ENCODE results near the gene CSNK1D. TPM values are rescaled to one million over a fixed set of nuclear protein-coding genes. Genes with fewer than 3 reads are reported as not detected.
"Not testable (repeated sequence)": the region's sequence is repeated elsewhere in the genome, so short reads cannot be mapped to it uniquely, and the experiment has no call there.

Gene CSNK1D
- total RNA-seq, 1 donor from 2014 or later = 80.9 TPM

DNA sequence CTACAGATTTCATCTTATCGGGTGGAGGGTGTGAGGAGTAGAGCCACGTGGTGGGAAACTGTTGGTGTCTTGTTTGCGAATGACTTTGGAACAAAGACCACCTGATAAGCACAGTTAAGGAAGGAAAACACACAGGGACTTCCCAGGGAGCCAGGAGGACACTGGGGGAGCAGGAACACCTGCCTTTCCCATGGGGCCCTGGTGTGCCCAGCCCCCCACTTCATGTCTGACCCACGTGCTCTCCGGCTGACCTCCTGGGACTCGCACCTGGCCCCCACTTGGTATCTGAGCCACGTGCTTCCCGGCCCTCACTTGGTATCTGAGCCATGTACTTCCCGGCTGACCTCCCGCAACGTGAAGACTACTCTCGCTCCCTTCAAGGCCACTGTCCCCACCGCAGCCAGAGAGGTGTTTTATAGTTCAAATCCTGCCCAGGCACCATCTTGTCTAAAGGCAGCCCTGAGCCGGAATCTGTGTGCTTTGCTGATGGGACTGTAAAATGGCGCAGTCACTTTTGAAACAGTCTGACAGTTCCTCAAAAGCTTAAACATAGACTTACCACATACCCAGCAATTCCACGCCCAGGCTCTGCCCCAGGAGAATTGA, 5.4 kb upstream of the CSNK1D start:
- intact Hi-C loops (cut with DNase I) = no loop called here
- DNase-seq (ENCODE audit: low spot score) = no peak

DNA sequence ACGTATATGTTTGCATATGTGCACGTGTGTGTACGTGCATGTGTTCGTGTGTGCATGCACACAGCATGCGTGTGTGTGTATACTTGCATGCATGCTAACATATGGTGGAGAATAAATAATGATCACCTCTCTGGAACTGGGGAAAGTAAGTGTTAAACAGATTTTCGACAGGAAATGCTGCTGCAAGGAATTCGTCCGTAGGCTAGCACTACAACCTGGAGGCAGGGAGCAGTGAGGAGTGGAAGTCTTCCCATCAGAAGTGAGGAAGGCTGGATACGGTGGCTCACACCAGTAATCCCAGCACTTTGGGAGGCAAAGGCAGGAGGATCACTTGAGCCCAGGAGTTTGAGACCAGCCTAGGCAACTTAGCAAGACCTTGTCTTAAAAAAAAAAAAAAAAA, 4.8 kb upstream of the CSNK1D start:
- no peak for DNase-seq (ENCODE audit: low spot score)
- intact Hi-C loops (cut with DNase I) = no loop called here

DNA sequence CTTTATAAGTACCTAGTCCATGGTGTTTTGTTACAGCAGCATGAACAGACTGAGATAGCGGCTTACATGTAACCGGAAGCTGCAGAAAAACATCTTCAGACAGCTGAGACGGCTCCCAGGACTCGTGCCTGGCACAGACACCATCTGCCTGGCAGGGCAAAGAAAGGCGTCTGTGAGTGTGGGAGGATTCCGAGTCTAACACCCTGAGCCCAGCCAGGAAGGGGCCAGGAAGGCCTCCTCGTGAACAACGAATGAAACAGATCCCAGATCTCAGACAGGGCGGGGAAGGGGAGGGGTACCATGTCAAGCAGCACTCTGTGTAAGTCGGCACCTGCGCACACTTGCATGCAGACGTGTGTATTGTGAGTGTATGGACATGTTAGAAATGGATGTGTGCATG, 4.4 kb upstream of the CSNK1D start:
- intact Hi-C loops (cut with DNase I) = no loop called here
- no peak for DNase-seq (ENCODE audit: low spot score)

DNA sequence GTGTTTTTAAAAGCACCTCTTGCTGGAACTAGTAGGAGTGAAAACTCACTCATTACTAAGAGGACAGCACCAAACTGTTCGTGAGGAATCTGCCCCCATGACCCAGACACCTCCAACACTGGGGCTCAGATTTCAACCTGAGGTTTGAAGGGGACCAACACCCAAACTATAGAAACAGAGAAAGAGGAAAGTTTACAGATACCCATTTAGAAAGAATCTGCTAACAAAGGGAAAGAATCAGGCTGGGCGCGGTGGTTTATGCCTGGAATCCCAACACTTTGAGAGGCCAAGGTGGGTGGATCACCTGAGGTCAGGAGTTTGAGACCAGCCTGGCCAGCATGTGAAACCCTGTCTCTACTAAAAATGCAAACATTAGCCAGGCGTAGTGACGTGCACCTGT, 3.4 kb upstream of the CSNK1D start:
- intact Hi-C loops (cut with DNase I) = no loop called here
- no peak for DNase-seq (ENCODE audit: low spot score)

DNA sequence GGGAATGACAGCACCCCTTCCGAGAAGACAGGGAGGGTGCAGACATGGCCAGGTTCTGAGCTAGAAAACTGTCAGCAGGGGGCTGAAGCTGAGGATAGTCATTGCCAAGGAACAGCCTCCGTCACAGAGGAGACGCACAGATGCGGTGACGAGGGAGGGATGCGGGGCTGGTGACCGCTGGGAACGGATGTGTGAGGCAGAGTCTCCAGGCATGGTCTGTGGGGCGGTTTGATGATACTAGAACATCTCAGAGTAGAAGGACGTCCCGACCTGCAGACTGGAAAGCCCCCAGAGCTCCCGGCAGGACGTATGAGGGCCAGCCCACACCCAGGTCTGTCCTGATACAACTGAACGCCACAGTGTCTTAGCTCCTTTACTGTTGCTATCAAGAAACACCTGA, 1.8 kb upstream of the CSNK1D start:
- intact Hi-C loops (cut with DNase I) = loop anchor here (1.0 to 2.0 kb wide), 2 partner anchors 9 to 17 kb away; no protein-coding TSS in a partner anchor
- DNase-seq (ENCODE audit: low spot score) = no peak

DNA sequence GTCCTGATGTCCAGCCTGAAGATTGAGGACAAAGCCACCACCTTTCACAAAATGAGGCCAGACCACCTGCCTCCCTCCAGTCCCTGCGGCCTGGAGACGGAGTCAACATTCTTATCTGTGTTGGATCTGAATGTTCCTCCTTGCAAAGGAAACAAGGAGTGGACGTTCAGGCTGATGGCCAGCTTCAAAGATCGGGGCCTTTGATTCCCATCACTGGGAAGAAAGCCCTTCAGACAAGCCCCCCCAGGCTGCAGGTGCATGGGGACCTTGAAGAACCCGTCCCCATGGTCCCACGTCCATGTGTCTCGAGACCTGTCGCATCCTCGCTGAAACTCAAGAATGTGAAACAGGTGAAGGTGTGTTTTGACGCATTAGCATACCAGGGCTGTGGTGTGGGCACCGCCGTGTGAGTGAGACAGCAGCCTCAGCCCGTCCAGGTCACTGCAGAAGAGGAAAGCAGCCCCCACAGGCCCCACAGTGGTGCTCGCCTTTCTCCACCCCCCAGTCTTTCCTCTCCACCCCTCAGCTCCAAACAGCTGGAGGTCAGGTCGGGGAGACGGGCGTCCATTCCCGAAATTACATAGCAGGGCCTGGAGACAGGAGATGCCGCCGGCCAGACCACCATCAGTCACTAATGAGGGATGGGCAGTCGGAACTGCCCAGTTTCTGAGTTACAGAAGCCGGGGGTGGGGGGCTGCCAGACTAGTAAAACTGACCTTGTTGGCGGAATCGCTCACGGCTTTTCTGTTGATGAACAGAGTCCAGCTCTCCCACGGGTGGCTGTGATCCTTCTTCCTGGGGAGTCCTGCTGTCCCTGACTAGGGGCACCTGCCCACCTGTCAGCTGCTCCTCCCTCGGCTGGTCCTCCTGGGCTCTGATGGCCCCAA, 877 bp upstream of the CSNK1D start:
- DNase-seq (ENCODE audit: low spot score) = no peak
- intact Hi-C loops (cut with DNase I) = loop anchor here (1.0 to 5.0 kb wide), 3 partner anchors 8 to 37 kb away; no protein-coding TSS in a partner anchor

DNA sequence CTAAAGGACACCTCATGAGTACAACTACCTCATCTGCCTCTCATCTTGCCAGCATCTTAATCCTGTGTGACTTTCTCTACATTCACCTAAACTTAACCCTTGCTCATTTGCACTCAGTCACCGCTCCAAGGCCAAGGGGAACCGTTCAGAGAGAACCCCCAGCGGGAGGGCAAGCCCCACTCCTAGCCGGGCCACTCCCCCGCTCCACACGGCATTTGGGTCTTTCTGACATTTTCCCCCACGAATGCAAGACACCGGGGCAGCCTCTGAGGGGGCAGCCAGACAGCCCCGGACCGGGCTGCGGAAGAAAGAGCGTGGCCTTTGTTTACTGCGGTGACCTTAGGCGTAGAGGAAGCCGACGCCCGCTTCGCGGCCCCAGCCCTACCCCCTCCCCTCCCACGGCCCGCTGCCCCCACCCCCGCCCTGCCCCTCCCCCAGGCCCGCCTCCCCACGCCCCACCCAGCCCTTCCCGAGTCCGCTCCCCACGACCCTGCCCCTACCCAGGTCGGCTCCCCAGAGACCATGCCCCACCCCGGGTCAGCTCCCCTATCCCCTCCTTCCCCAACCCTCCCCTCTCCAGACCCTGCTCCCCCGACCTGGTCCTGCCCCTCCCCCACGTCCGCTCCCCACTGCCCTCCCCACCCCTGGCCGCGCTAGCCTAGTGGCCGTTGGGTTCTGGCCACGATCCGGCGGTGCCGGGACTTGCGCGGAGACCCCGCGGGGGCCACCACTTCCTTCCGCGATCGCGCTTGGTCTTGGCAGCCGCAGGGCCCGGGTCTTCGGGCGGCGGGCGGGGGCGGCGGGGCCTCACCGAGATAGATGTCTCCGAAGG, 789 bp downstream of the CSNK1D start:
- intact Hi-C loops (cut with DNase I) = loop anchor here (5.0 kb wide), 1 partner anchor 35 kb away; no protein-coding TSS in a partner anchor

DNA sequence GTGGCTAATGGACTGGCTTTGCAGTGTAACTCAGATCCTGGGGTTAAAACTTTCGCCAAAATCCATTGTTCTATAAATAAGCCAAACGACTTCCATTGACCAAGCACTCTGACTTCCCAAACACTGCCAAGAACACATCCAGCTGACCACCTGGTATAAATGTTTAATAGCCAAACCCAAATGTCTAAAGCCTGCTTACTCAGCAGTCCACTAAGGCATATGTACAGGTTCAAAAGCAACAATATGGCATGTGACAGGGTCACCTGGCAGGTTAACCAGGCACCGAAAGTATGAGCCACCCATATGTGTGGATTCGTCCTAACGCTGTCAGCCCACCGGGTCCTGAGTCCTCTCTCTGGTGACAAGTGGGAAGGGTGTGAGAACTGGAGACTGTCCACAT, 2.1 kb downstream of the CSNK1D start:
- intact Hi-C loops (cut with DNase I) = loop anchor here (5.0 kb wide), 1 partner anchor 34 kb away; no protein-coding TSS in a partner anchor

More for the DNA sequence above, 789 bp downstream of the CSNK1D start:
- peak; percentile 89 for DNase-seq (ENCODE audit: low spot score)

DNA sequence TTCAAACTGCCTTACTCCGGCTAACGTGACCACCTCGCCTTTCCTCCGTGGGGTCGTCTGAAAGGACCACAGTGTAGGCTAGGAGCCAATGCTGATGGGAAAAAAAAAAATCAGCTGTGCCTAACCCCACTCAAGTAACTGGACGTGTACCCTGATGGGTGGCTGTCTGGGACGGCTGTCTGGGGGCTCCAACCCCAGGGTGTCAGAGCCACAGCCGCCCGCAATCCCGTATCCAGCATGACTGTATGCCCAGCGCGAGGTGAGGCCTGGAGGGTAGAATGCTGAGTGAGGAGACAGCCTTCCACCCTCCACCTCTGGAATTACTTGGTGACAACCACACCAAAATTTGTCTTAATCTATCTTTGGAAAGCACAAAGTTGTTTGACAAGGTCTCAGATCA, 2.8 kb downstream of the CSNK1D start:
- intact Hi-C loops (cut with DNase I) = loop anchor here (5.0 kb wide), 1 partner anchor 33 kb away; no protein-coding TSS in a partner anchor
- DNase-seq (ENCODE audit: low spot score) = no peak

More for the DNA sequence above, 2.1 kb downstream of the CSNK1D start:
- no peak for DNase-seq (ENCODE audit: low spot score)

DNA sequence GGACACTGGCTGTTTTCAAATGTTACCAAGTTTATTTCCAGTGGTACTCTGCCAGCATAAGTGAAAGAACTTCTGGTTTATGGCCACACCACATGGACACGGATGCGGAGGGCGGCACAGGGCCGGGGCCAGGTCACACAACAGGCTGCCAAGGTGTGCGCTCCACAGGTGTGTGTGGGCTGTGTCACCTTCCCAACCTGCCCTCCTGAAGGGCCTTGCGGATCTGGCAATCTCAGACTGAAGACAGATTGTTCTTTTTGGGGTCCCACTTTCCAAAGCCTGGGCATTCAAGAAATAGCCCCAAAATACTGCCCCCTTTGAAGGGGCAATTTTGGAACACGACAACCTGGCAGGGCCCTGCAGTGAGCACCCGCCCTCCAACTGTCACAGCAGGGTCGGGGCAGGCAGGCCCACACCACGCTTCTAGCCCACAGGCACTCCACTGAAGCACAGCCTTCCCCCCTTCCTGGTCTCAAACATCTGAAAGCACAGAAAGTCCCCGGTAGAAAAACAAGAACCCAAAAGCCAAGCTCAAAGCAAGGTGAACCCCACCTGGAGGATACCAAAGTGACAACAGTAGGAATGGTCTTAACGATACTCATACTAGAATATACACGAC, 3.5 kb downstream of the CSNK1D start:
- DNase-seq (ENCODE audit: low spot score) = no peak
- intact Hi-C loops (cut with DNase I) = loop anchor here (5.0 kb wide), 1 partner anchor 33 kb away; no protein-coding TSS in a partner anchor

DNA sequence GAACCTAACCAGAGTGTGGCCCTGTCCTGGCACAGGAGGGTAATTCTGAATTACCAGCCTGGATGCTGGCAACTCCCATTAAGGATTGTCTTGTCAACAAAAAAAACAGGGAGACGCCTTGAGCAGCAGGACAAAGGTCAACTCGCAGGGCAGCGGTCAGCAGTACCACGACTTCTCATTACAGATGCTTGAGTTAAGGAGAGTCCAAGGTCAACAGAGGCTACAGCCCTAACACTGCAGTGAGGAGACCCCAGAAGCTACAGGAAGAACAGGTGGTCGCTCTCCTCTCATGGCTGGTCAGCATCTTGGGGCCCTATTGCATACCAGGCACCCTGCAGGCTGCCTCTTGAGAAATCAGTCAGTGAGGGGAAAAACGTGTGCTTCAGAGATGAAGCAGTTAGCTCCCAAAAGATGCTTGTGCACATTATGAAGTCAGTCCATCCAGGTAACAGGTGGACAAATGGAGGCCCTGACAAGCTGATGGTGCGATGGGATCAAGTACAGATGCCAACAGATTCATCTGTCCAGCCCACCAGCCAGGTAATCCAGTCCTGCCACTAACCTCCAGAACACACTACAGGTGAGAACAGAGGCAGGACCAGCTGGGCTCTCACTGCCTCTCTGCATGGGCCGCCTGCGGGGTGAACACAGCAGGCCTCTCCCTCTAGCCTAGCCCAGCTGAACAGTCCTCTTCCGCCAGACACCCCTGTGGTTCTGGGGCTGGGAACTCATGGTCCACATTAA, 4.2 kb downstream of the CSNK1D start:
- intact Hi-C loops (cut with DNase I) = no loop called here
- DNase-seq (ENCODE audit: low spot score) = no peak

DNA sequence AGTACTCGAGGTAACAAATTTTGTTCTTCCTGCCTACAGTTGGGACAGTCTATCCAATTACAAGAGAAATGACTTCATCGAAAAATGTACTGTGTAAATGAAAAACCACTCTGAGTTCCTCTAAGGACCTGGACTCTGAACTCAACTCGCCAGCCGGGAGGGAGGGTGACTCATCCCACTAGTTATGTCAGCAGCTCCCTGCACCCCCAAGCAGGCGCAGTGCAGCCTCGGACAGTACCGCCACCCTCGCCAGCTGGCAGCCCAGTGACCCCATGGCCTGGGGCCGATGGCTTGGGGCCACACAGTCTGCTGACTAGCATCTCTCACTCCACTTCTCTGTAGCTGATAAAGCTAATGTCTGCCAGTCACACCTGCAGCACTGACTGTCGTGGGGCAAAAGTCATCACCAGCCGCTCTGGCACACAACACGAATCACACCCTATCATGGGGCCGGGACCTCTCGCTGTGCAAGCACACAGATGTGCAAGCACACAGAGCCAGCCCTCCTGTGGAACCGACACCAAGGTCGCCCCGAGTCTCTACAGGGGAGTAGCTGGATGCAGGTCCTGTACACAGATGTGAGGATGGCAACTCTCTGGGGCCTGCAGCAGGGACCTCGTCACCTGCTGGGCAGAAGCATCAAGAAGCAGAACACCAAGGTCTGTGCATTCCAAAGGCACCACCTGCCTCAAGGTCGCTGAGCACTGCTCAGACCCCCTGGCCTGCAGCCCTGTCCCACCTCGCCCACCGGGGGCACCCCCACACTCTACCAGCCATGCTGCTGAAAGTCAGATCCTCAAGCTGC, 5.7 kb downstream of the CSNK1D start:
- intact Hi-C loops (cut with DNase I) = no loop called here
- DNase-seq (ENCODE audit: low spot score) = peak; percentile 94

DNA sequence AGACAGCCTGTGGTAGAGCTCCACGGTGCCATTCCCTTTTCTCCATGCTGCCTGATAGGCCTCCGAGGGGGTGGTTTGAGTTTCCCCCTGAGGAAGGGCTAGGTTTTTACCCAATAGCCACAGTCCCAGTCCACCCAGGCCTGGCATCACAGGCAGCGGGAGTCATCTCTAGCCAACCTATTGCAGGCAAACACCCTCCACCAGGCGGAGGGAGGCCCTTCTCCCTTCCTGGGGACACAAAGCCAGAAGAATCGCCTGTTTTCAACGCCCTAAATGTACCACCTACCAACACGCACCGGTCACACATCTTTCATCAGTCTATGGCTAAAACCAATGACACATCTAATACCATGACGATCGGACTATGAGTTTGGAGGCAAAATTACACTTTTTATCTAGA, 7.4 kb downstream of the CSNK1D start:
- DNase-seq (ENCODE audit: low spot score) = no peak
- intact Hi-C loops (cut with DNase I) = loop anchor here (1.0 kb wide), 1 partner anchor 9 kb away; no protein-coding TSS in a partner anchor

DNA sequence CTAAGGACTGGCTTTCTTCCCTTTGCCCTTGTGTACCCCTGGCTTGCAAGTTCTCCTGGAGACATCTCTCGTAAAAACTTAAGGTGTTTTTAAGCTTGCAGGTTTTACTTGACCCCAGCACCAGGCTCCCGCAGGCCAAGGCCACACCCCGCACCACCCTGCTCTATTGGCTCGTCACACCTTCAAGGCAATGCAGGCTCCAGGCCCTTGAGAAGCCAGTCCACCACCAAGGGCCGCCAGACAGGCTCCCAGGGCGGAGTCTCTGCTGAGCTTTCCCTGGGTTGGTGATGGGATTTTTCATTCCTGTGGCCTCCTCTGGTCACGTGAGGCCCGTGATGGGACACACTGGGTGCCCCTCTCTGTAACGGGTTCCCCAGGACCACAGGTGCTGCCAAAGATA, 9.9 kb downstream of the CSNK1D start:
- intact Hi-C loops (cut with DNase I) = no loop called here
- no peak for DNase-seq (ENCODE audit: low spot score)

DNA sequence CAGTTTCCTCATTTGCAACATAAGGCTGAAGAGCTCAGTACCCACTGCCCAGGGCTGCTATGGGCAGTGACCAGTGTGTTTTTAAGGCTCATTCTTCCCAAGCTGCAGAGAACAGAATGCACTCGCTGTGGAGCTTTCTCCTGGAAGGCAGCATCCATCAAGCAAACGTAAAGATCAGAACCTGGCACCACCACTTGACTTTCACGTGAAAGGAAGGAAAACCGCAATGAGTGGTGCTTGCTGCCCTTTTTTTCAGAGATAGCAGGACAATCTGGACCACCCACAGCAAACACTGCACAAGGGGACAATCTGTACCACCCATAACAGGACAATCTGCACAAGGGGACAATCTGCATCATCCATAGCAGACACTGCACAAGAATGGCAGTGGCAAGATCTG, 11.2 kb downstream of the CSNK1D start:
- intact Hi-C loops (cut with DNase I) = no loop called here
- no peak for DNase-seq (ENCODE audit: low spot score)

DNA sequence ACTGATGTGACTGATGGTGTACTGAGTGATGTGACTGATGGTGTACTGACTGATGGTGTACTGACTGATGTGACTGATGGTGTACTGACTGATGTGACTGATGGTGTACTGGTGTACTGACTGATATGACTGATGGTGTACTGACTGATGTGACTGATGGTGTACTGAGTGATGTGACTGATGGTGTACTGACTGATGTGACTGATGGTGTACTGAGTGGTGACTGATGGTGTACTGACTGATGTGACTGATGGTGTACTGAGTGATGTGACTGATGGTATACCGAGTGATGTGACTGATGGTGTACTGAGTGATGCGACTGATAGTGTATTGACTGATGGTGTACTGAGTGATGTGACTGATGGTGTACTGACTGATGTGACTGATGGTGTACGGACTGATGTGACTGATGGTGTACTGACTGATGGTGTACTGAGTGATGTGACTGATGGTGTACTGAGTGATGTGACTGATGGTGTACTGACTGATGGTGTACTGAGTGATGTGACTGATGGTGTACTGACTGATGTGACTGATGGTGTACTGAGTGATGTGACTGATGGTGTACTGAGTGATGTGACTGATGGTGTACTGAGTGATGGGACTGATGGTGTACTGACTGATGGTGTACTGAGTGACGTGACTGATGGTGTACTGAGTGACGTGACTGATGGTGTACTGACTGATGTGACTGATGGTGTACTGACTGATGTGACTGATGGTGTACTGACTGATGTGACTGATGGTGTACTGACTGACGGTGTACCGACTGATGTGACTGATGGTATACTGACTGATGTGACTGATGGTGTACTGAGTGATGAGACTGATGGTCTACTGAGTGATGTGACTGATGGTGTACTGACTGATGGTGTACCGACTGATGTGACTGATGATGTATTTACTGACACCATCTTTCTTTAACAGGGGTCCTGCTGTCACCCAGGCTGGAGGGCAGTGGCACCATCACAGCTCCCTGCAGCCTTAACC, 13.2 kb downstream of the CSNK1D start:
- DNase-seq (ENCODE audit: low spot score); intact Hi-C loops (cut with DNase I): not testable (repeated sequence)

DNA sequence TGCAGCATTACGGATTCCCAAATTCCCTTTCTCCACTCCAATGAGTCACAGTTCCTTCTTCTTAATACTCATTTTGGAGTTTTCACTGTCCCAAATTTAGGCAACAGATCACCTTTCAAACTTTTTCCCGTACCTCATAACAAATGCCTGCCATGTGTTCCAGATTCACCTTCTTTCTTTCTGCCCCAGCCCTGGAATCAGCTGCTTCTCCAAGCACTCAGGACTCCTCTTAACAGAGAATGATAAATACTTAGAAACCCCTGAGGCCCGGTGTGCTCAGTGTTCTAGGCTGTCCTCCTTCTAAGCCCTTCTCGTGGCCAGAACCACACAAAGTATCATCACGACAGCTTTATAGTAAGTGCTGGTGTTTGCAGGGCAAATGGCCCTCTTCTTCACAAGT, 14.9 kb downstream of the CSNK1D start:
- intact Hi-C loops (cut with DNase I) = no loop called here

More for the DNA sequence above, 14.9 kb downstream of the CSNK1D start:
- DNase-seq (ENCODE audit: low spot score) = no peak

All from cardiac septum (tissue), 1 donor.